Tibial artery (tissue), 4 donors: ENCODE measurements around the gene SH2D7.

Experiments
- DNase-seq, 2 donors: peaks; one replicate each; pipeline ENCODE4 v3.0.0-alpha.2; 2019
- H3K27ac ChIP-seq, 2 donors: fragments of 200-600 bp; sonication (generic) in 1 of 2; 1 replicate in 1 of 2; 2 replicates in 1 of 2; pipeline ENCODE4 v1.5.1; 2018 to 2019; ENCODE audit warnings: mild to moderate bottlenecking in 1 of 2
- H3K27me3 ChIP-seq, 2 donors: fragments of 200-600 bp; sonication (generic) in 1 of 2; one replicate each; pipeline versions ENCODE4 v1.5.1 to v1.6.0; 2016 to 2019
- H3K36me3 ChIP-seq, 3 donors: fragments of 200-600 bp; sonication (generic) in 2 of 3; one replicate each; pipeline ENCODE4 v1.5.1; 2016 to 2019; ENCODE audit warnings: mild to moderate bottlenecking in 2 of 3
- H3K4me1 ChIP-seq, 4 donors: fragments of 200-600 bp; sonication (generic) in 2 of 4; 1 replicate in 3 of 4; 2 replicates in 1 of 4; pipeline ENCODE4 v1.5.1; 2016 to 2019
- H3K4me3 ChIP-seq, 2 donors: fragments of 200-600 bp; sonication (generic) in 1 of 2; 1 replicate in 1 of 2; 2 replicates in 1 of 2; pipeline ENCODE4 v1.5.1; 2018 to 2019; ENCODE audit warnings: mild to moderate bottlenecking in 2 of 2
- H3K9me3 ChIP-seq, 3 donors: fragments of 200-600 bp; sonication (generic) in 1 of 3; one replicate each; pipeline ENCODE4 v1.5.1; 2016 to 2019
- CTCF ChIP-seq, 2 experiments: fragments of 200-600 bp in 1 of 2; fragments of 450-650 bp in 1 of 2; IDR thresholded peaks; one replicate each; pipeline ENCODE4 v1.5.1; 2017 to 2019; ENCODE audit warnings: antibody characterized with exemption in 2 of 2, mild to moderate bottlenecking in 1 of 2, moderate library complexity in 1 of 2
- intact Hi-C: fragments of 100-400 bp; cut with DNase I; formaldehyde crosslinking; loops from one replicate; pipeline ENCODE4 v1.15.0; 2023; ENCODE audit warnings: low total_unique reads

Gene SH2D7

GRCh38 chr15:78107471-78107870 lies 15.1 kb downstream of the SH2D7 start:
- intact Hi-C loops: no loop called here
- H3K27ac ChIP-seq: no peak overlapping the region
- H3K36me3 ChIP-seq: no peaks in the 10 kb centered on the region
- H3K27me3 ChIP-seq: no peaks in the 10 kb centered on the region
- no peak for DNase-seq
- H3K4me1 ChIP-seq: no peaks in the 10 kb centered on the region
- H3K9me3 ChIP-seq: no peaks in the 10 kb centered on the region
- TF ChIP-seq CTCF (IDR thresholded peaks at IDR 0.05): no peak
- H3K4me3 ChIP-seq: no peak overlapping the region

- peak; percentile 95 to 98 for TF ChIP-seq CTCF (IDR thresholded peaks at IDR 0.05)
- H3K4me1 ChIP-seq: no peaks in the 10 kb centered on the region
- H3K36me3 ChIP-seq: no peaks in the 10 kb centered on the region
- intact Hi-C loops: loop anchor here (2.0 kb wide), 2 partner anchors 142 to 150 kb away; no protein-coding TSS in a partner anchor
- no peaks in the 10 kb centered on the region for H3K27me3 ChIP-seq
- no peak overlapping the region for H3K4me3 ChIP-seq
- DNase-seq: peak; percentile 85 to 90
- no peaks in the 10 kb centered on the region for H3K9me3 ChIP-seq
- H3K27ac ChIP-seq: no peak overlapping the region
Measured at GRCh38 chr15:78108300-78109084, 16.1 kb downstream of the SH2D7 start.

- DNase-seq: no peak
- no peak overlapping the region for H3K27ac ChIP-seq
- no peaks in the 10 kb centered on the region for H3K9me3 ChIP-seq
- intact Hi-C loops: loop anchor here (2.0 kb wide), 2 partner anchors 142 to 150 kb away; no protein-coding TSS in a partner anchor
- no peak overlapping the region for H3K4me3 ChIP-seq
- H3K27me3 ChIP-seq: no peaks in the 10 kb centered on the region
- no peaks in the 10 kb centered on the region for H3K36me3 ChIP-seq
- H3K4me1 ChIP-seq: no peaks in the 10 kb centered on the region
- TF ChIP-seq CTCF (IDR thresholded peaks at IDR 0.05): no peak
Measured at GRCh38 chr15:78109156-78109555, 16.8 kb downstream of the SH2D7 start.

- Histone ChIP-seq H3K36me3 (no peaks in the 10 kb centered on the region), H3K9me3 (no peaks in the 10 kb centered on the region), H3K27ac (no peak overlapping the region), H3K4me1 (no peaks in the 10 kb centered on the region), H3K27me3 (no peaks in the 10 kb centered on the region), H3K4me3 (no peak overlapping the region)
- TF ChIP-seq CTCF (IDR thresholded peaks at IDR 0.05): no peak
- no peak for DNase-seq
- intact Hi-C loops: loop anchor here (5.0 kb wide), 2 partner anchors 87 to 132 kb away; no protein-coding TSS in a partner anchor
Measured at GRCh38 chr15:78110096-78110495, 17.7 kb downstream of the SH2D7 start.

- intact Hi-C loops: loop anchor here (5.0 kb wide), 2 partner anchors 86 to 131 kb away; no protein-coding TSS in a partner anchor
Measured at GRCh38 chr15:78110916-78111475, 18.6 kb downstream of the SH2D7 start.

More at GRCh38 chr15:78110916-78111475, 18.6 kb downstream of the SH2D7 start:
- Histone ChIP-seq H3K9me3 (no peaks in the 10 kb centered on the region), H3K27me3 (no peaks in the 10 kb centered on the region), H3K27ac (no peak overlapping the region), H3K4me3 (no peak overlapping the region), H3K4me1 (no peaks in the 10 kb centered on the region), H3K36me3 (no peaks in the 10 kb centered on the region)
- no peak for DNase-seq
- no peak for TF ChIP-seq CTCF (IDR thresholded peaks at IDR 0.05)
